IMR-90 (cell line): ENCODE data around the gene PLEKHO2. TPM values are rescaled to one million over a fixed set of nuclear protein-coding genes. Genes with fewer than 3 reads are reported as not detected.
A peak's percentile ranks its signal among the peaks of the same experiment; 100 is the strongest.

ENCODE experiments used
- ATAC-seq: fragments of 200-7000 bp; cut with Tn5 transposase; 2 replicates; pipeline ENCODE4 v1.9.1; 2020; ENCODE audit warnings: low read depth, mild to moderate bottlenecking, moderate library complexity
- BruUV-seq: library from RNA; stranded (reverse); fragments of 400-500 nt; replicated peaks from 2 replicates; lab custom pipeline; 2021; lab: Mats Ljungman, UMichigan
- CTCF ChIA-PET: fragments of 300-600 bp; formaldehyde crosslinking; extraction: SDS; loops from one replicate; lab custom pipeline; 2021; ENCODE audit warnings: antibody characterized with exemption; lab: Yijun Ruan, JAX
- POLR2A ChIA-PET: fragments of 300-600 bp; sonication (Branson Sonifier 250); formaldehyde crosslinking; loops from one replicate; lab custom pipeline; 2022; ENCODE audit warnings: antibody characterized with exemption; ENCODE audit not compliant: unreplicated experiment; lab: Charles Lee
- DNase-seq: peaks from one replicate; pipeline ENCODE4 v3.0.0; 2013
- H2AFZ ChIP-seq: replicated peaks from 2 replicates; pipeline ENCODE3; 2013; ENCODE audit warnings: low read length, mild to moderate bottlenecking; ENCODE audit not compliant: poor library complexity
- H2AK5ac ChIP-seq: 2 replicates; pipeline ENCODE4 v1.6.1; 2013; ENCODE audit warnings: low read depth, low read length, inconsistent platforms
- H2AK9ac ChIP-seq: replicated peaks from 2 replicates; pipeline ENCODE3; 2013; ENCODE audit warnings: mild to moderate bottlenecking, low read depth, low read length, moderate library complexity; ENCODE audit not compliant: poor library complexity
- H2BK120ac ChIP-seq: 2 replicates; pipeline ENCODE4 v1.6.1; 2013; ENCODE audit warnings: low read depth, low read length, inconsistent platforms
- H2BK15ac ChIP-seq: 3 replicates; pipeline ENCODE4 v1.6.1; 2013; ENCODE audit warnings: low read depth, low read length, inconsistent platforms
- H2BK20ac ChIP-seq: 2 replicates; pipeline ENCODE4 v1.6.1; 2013; ENCODE audit warnings: low read depth, mild to moderate bottlenecking, inconsistent platforms, low read length, moderate library complexity
- H2BK5ac ChIP-seq: 2 replicates; pipeline ENCODE4 v1.6.1; 2013; ENCODE audit warnings: mild to moderate bottlenecking, low read depth, low read length, inconsistent platforms; ENCODE audit not compliant: poor library complexity, severe bottlenecking
- H3K14ac ChIP-seq: replicated peaks from 2 replicates; pipeline ENCODE4 v1.6.1; 2013; ENCODE audit warnings: low read depth, low read length, inconsistent platforms
- H3K18ac ChIP-seq: 2 replicates; pipeline ENCODE4 v1.6.1; 2013; ENCODE audit warnings: low read depth, low read length, control low read depth
- H3K23ac ChIP-seq: 2 replicates; pipeline ENCODE4 v1.6.1; 2013; ENCODE audit warnings: low read depth, low read length, inconsistent platforms
- H3K27ac ChIP-seq: 2 replicates; pipeline ENCODE4 v1.5.1; 2013; ENCODE audit warnings: mild to moderate bottlenecking, control low read depth, low read length; ENCODE audit not compliant: insufficient read depth
- H3K27me3 ChIP-seq: 2 replicates; pipeline ENCODE4 v1.6.1; 2013; ENCODE audit warnings: low read length; ENCODE audit not compliant: control insufficient read depth, insufficient read depth
- H3K36me3 ChIP-seq: 2 replicates; pipeline ENCODE4 v1.6.1; 2013; ENCODE audit warnings: low read length, mixed read lengths; ENCODE audit not compliant: control insufficient read depth, insufficient read depth
- H3K4ac ChIP-seq: 2 replicates; pipeline ENCODE4 v1.6.1; 2013; ENCODE audit warnings: low read depth, low read length, inconsistent platforms
- H3K4me1 ChIP-seq: 2 replicates; pipeline ENCODE4 v1.6.1; 2013; ENCODE audit warnings: low read length, mixed read lengths; ENCODE audit not compliant: control insufficient read depth, insufficient read depth
- H3K4me2 ChIP-seq: 2 replicates; pipeline ENCODE4 v1.6.1; 2013; ENCODE audit warnings: low read depth, mild to moderate bottlenecking, control low read depth, low read length, moderate library complexity
- H3K4me3 ChIP-seq: 2 replicates; pipeline ENCODE4 v1.5.1; 2013; ENCODE audit warnings: low read depth, mild to moderate bottlenecking, control low read depth, low read length, moderate library complexity; ENCODE audit not compliant: insufficient read depth
- H3K56ac ChIP-seq: 2 replicates; pipeline ENCODE4 v1.6.1; 2013; ENCODE audit warnings: low read length, inconsistent platforms; ENCODE audit not compliant: insufficient read depth; ENCODE audit errors: extremely low read depth
- H3K79me1 ChIP-seq, 2 experiments: 2 replicates each; pipeline ENCODE4 v1.6.1; 2013; ENCODE audit warnings: low read length in 2 of 2, inconsistent platforms in 1 of 2, low read depth in 1 of 2
- H3K9ac ChIP-seq: 2 replicates; pipeline ENCODE4 v1.6.1; 2013; ENCODE audit warnings: low read depth, low read length, control low read depth
- H3K9me1 ChIP-seq: 2 replicates; pipeline ENCODE4 v1.6.1; 2013; ENCODE audit warnings: low read length, inconsistent platforms; ENCODE audit not compliant: insufficient read depth
- H3K9me3 ChIP-seq: 2 replicates; pipeline ENCODE4 v1.6.1; 2013; ENCODE audit warnings: low read length; ENCODE audit not compliant: control insufficient read depth, insufficient read depth
- H4K20me1 ChIP-seq: 2 replicates; pipeline ENCODE4 v1.6.1; 2013; ENCODE audit warnings: low read length, inconsistent platforms; ENCODE audit not compliant: insufficient read depth
- H4K5ac ChIP-seq: 2 replicates; pipeline ENCODE4 v1.6.1; 2013; ENCODE audit warnings: mild to moderate bottlenecking, low read depth, low read length, control low read depth
- H4K8ac ChIP-seq, 2 experiments: 2 replicates each; pipeline ENCODE4 v1.6.1; 2013; ENCODE audit warnings: low read depth in 2 of 2, low read length in 2 of 2, control low read depth in 1 of 2, inconsistent platforms in 1 of 2
- H4K91ac ChIP-seq: 2 replicates; pipeline ENCODE4 v1.6.1; 2013; ENCODE audit warnings: low read depth, low read length, inconsistent platforms; ENCODE audit not compliant: insufficient read depth
- MAZ ChIP-seq: IDR thresholded peaks from 2 replicates; pipeline ENCODE4 v1.6.1; 2012; ENCODE audit warnings: low read depth, mild to moderate bottlenecking, low read length, improper control_type of control experiment, moderate library complexity, borderline replicate concordance
- WGBS, 2 experiments: methylation state at CpG; one replicate each; pipeline versions ENCODE4 v1.1.5 to v1.1.7; 2013; ENCODE audit warnings: missing lambda C conversion rate in 2 of 2; ENCODE audit not compliant: insufficient read length in 1 of 2; ENCODE audit errors: extremely low coverage in 2 of 2; 5-methylcytosine and 5-hydroxymethylcytosine counted together
- dilution Hi-C: fragments of 300-500 bp; cut with HindIII; formaldehyde crosslinking; loops from one replicate; pipeline ENCODE4 v1.14.3; 2018; ENCODE audit warnings: low sequenced_read_pairs; ENCODE audit not compliant: unreplicated experiment
- in situ Hi-C: fragments of 300-500 bp; cut with MboI; formaldehyde crosslinking; loops from 3 replicates; pipeline ENCODE4 v1.14.3; 2019; ENCODE audit warnings: low sequenced_read_pairs, inconsistent platforms, mixed read lengths
- intact Hi-C: fragments of 100-400 bp; cut with micrococcal nuclease; formaldehyde crosslinking; loops from 2 replicates; pipeline ENCODE4 v1.10.0; 2022
- polyA plus RNA-seq, 3 experiments: library from polyadenylated mRNA; depleted of rRNA; stranded (reverse); fragments of >200 nt; gene quantifications; 2 replicates each; pipeline ENCODE4 v1.2.3, GENCODE V29; 2012; ENCODE audit warnings: low replicate concordance in 1 of 3
- total RNA-seq: library from RNA; depleted of rRNA; stranded (reverse); fragments of >200 nt; gene quantifications from 2 replicates; pipeline ENCODE4 v1.2.3, GENCODE V29; 2012

PLEKHO2 gene
- total and polyA plus RNA-seq, 2 of the 4 experiments (the other 2 are of a cell fraction), result 19.0 to 22.5 TPM

DNA sequence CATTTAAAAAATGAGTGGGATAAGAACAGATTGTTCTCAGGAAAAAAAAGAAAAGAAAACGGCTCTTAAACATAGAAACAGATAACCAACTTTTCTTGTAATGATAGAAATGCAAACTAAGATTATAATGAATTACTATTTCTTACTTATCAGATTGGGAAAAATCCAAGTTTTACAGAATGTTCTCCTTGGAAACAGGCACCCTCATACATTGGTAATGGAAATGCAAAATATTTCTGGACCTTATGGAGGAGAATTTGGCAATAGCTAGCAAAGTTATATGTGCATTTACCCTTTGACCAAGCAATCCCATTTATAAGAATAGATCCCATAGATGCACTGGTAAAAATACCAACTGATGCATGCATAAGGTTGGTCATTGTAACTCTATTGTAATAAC is 66.3 kb downstream of the PLEKHO2 start:
- Histone ChIP-seq H3K27ac (no peak overlapping the region), H3K36me3 (no peaks in the 10 kb centered on the region), H4K91ac (no peak overlapping the region), H2BK20ac (no peak overlapping the region), H3K4me1 (peaks cover 5% of the 10 kb centered on the region), H4K8ac (no peak overlapping the region), H3K18ac (no peak overlapping the region), H2BK120ac (no peak overlapping the region), H2BK15ac (no peak overlapping the region), H2BK5ac (no peak overlapping the region), H3K4ac (no peak overlapping the region), H3K14ac (no peak overlapping the region), H3K27me3 (no peaks in the 10 kb centered on the region), H2AFZ (no peak overlapping the region), H3K23ac (0 out of 2 replicates have a peak overlapping the region, but pooled peaks have one; percentile 6), H3K4me3 (no peak overlapping the region), H2AK9ac (no peak overlapping the region), H3K56ac (no peak overlapping the region), H4K5ac (no peak overlapping the region), H3K79me1 (peaks cover 5 to 9% of the 10 kb centered on the region in 2 experiments; a peak in 2 of 4 replicates), H3K9ac (no peak overlapping the region), H2AK5ac (no peak overlapping the region), H3K9me1 (peaks cover 7% of the 10 kb centered on the region; the same call in 1 of the 2 replicates), H4K20me1 (no peaks in the 10 kb centered on the region), H3K9me3 (no peaks in the 10 kb centered on the region), H3K4me2 (no peak overlapping the region)
- no peak for DNase-seq
- CTCF ChIA-PET, result interaction anchor here (0.6 kb wide), 2 partner anchors 114 to 1162 kb away, joined by 4 read pairs; no protein-coding TSS in a partner anchor
- no peak for ATAC-seq
- intact Hi-C loops, result no loop called here
- POLR2A ChIA-PET, result no interaction called here
- TF ChIP-seq MAZ, result no peak
- no CpG with 5 or more reads among the region's 1 CpG for WGBS, 2 experiments
- no TSS peak for BruUV-seq
- dilution Hi-C loops, result no loop called here
- in situ Hi-C loops, result loop anchor here (5.0 kb wide), 2 partner anchors 66 to 176 kb away; partner anchors contain the start of gene PLEKHO2
